Chondrocyte (in vitro differentiated cells): Measurements from ENCODE around the gene XCL1. TPM values are rescaled to one million over a fixed set of nuclear protein-coding genes. Genes with fewer than 3 reads are reported as not detected.
"Not testable (repeated sequence)": the region's sequence is repeated elsewhere in the genome, so short reads cannot be mapped to it uniquely, and the experiment has no call there.

Experiments used
- DNase-seq: peaks from one replicate; pipeline ENCODE4 v3.0.0; 2021; ENCODE audit warnings: mixed read lengths, low spot score
- H3K27ac Mint-ChIP-seq: one replicate; pipeline ENCODE4 v1.8.0; 2021; ENCODE audit warnings: mild to moderate bottlenecking, moderate library complexity, mixed read lengths; ENCODE audit not compliant: unreplicated experiment
- H3K27me3 Mint-ChIP-seq: 2 replicates; pipeline ENCODE4 v1.8.0; 2021; ENCODE audit warnings: low read depth, mixed read lengths
- H3K36me3 Mint-ChIP-seq: 2 replicates; pipeline ENCODE4 v1.8.0; 2021; ENCODE audit warnings: low read depth, mixed read lengths
- H3K4me1 Mint-ChIP-seq: 2 replicates; pipeline ENCODE4 v1.8.0; 2021; ENCODE audit warnings: low read depth, mild to moderate bottlenecking, mixed read lengths
- H3K4me3 Mint-ChIP-seq: one replicate; pipeline ENCODE4 v1.8.0; 2021; ENCODE audit warnings: mild to moderate bottlenecking, moderate library complexity, mixed read lengths; ENCODE audit not compliant: unreplicated experiment
- H3K9me3 Mint-ChIP-seq: 2 replicates; pipeline ENCODE4 v1.8.0; 2021; ENCODE audit warnings: low read depth, mixed read lengths
- CTCF ChIP-seq: fragments of 200-600 bp; sonication (generic); IDR thresholded peaks from 2 replicates; pipeline ENCODE4 v1.5.0; 2021; ENCODE audit warnings: antibody characterized with exemption, mild to moderate bottlenecking, moderate library complexity
- total RNA-seq: library from RNA; stranded (reverse); gene quantifications from 3 replicates; pipeline ENCODE4 v1.2.1, GENCODE V29; 2021

Gene XCL1
- total RNA-seq, 1 donor from 2014 or later: 0.25 TPM

- not testable (repeated sequence) for H3K4me3 Mint-ChIP-seq, H3K27me3 Mint-ChIP-seq, H3K36me3 Mint-ChIP-seq, H3K4me1 Mint-ChIP-seq, H3K9me3 Mint-ChIP-seq, DNase-seq, H3K27ac Mint-ChIP-seq
- peak; percentile 78 for TF ChIP-seq CTCF
Observed at GRCh38 chr1:168545678-168546552, 30.5 kb upstream of the XCL1 start.

GRCh38 chr1:168546553-168546895, 29.9 kb upstream of the XCL1 start:
- H3K9me3 Mint-ChIP-seq, H3K27me3 Mint-ChIP-seq, H3K4me1 Mint-ChIP-seq, H3K36me3 Mint-ChIP-seq, H3K4me3 Mint-ChIP-seq, H3K27ac Mint-ChIP-seq, DNase-seq: not testable (repeated sequence)

GRCh38 chr1:168550971-168551370, 25.4 kb upstream of the XCL1 start:
- no peaks in the 10 kb centered on the region for H3K9me3 Mint-ChIP-seq
- DNase-seq: no peak
- H3K27me3 Mint-ChIP-seq: no peaks in the 10 kb centered on the region
- H3K27ac Mint-ChIP-seq: no peak overlapping the region
- TF ChIP-seq CTCF: no peak
- peaks cover 15% of the 10 kb centered on the region for H3K4me1 Mint-ChIP-seq
- peaks cover 4% of the 10 kb centered on the region for H3K36me3 Mint-ChIP-seq
- no peak overlapping the region for H3K4me3 Mint-ChIP-seq

- Mint-ChIP-seq H3K4me3 (no peak overlapping the region), H3K9me3 (no peaks in the 10 kb centered on the region), H3K27ac (no peak overlapping the region), H3K27me3 (no peaks in the 10 kb centered on the region), H3K4me1 (peaks cover 19% of the 10 kb centered on the region), H3K36me3 (peaks cover 2% of the 10 kb centered on the region)
- no peak for DNase-seq
- TF ChIP-seq CTCF: no peak
Observed at GRCh38 chr1:168551688-168552087, 24.7 kb upstream of the XCL1 start.

- peaks cover 1% of the 10 kb centered on the region for H3K36me3 Mint-ChIP-seq
- no peak for TF ChIP-seq CTCF
- H3K27ac Mint-ChIP-seq: no peak overlapping the region
- peaks cover 31% of the 10 kb centered on the region for H3K4me1 Mint-ChIP-seq
- DNase-seq: no peak
- no peaks in the 10 kb centered on the region for H3K9me3 Mint-ChIP-seq
- no peak overlapping the region for H3K4me3 Mint-ChIP-seq
- no peaks in the 10 kb centered on the region for H3K27me3 Mint-ChIP-seq
Observed at GRCh38 chr1:168552961-168553360, 23.4 kb upstream of the XCL1 start.
